ENCODE measurements around the gene ZNF140. TPM values are rescaled to one million over a fixed set of nuclear protein-coding genes. Genes with fewer than 3 reads are reported as not detected.

ZNF140 gene
- total and polyA plus RNA-seq, 2 donors: 22.0 to 32.7 TPM

Other genes starting within 250 kb of the ZNF140 start
- 39.5 TPM for gene CHFR, start 193.3 kb upstream of the ZNF140 start, total RNA-seq
- gene CHFR, start 193.3 kb upstream of the ZNF140 start, polyA plus RNA-seq: 85.4 TPM
- gene ZNF605, start 124.6 kb upstream of the ZNF140 start, total RNA-seq: 9.0 TPM
- 4.7 TPM for gene ZNF605, start 124.6 kb upstream of the ZNF140 start, polyA plus RNA-seq
- 9.7 TPM for gene ZNF26, start 94.6 kb upstream of the ZNF140 start, total RNA-seq
- 9.0 TPM for gene ZNF26, start 94.6 kb upstream of the ZNF140 start, polyA plus RNA-seq
- 33.8 TPM for gene ZNF84, start 43.4 kb upstream of the ZNF140 start, total RNA-seq
- 24.6 TPM for gene ZNF84, start 43.4 kb upstream of the ZNF140 start, polyA plus RNA-seq
- gene ZNF891, start 49.4 kb downstream of the ZNF140 start, total RNA-seq: 1.0 TPM
- gene ZNF891, start 49.4 kb downstream of the ZNF140 start, polyA plus RNA-seq: 1.4 TPM
- gene ZNF10, start 49.7 kb downstream of the ZNF140 start, total RNA-seq: 8.2 TPM
- 15.2 TPM for gene ZNF10, start 49.7 kb downstream of the ZNF140 start, polyA plus RNA-seq
- 17.5 TPM for gene ZNF268, start 100.6 kb downstream of the ZNF140 start, total RNA-seq
- gene ZNF268, start 100.6 kb downstream of the ZNF140 start, polyA plus RNA-seq: 6.5 TPM
- not detected for gene ANHX, start 155.0 kb downstream of the ZNF140 start, total RNA-seq
- 0.02 TPM for gene ANHX, start 155.0 kb downstream of the ZNF140 start, polyA plus RNA-seq

Data from thymus (tissue), 2 donors.